GM19467 (cell line): Measurements from ENCODE around the gene TNP1.

Experiments
- ATAC-seq: cut with Tn5 transposase; IDR thresholded peaks from one replicate; pipeline ENCODE4 v1.9.1; 2021; ENCODE audit warnings: mild to moderate bottlenecking, moderate library complexity; ENCODE audit not compliant: unreplicated experiment

TNP1 gene

GRCh38 chr2:216845426-216845825 is 14.4 kb downstream of the TNP1 start:
- no peak for ATAC-seq

GRCh38 chr2:216842636-216843035 is 17.2 kb downstream of the TNP1 start:
- no peak for ATAC-seq

- no peak for ATAC-seq
These were observed 20.2 kb downstream of the TNP1 start for GRCh38 chr2:216839688-216840087.

- ATAC-seq = no peak
These were observed 21.7 kb downstream of the TNP1 start for GRCh38 chr2:216838151-216838550.

GRCh38 chr2:216837740-216838139 is 22.1 kb downstream of the TNP1 start:
- ATAC-seq = no peak

GRCh38 chr2:216833061-216833460 is 26.8 kb downstream of the TNP1 start:
- ATAC-seq = no peak

- no peak for ATAC-seq
These were observed 29.5 kb downstream of the TNP1 start for GRCh38 chr2:216830346-216830745.

- no peak for ATAC-seq
These were observed 30.3 kb downstream of the TNP1 start for GRCh38 chr2:216829533-216829932.

GRCh38 chr2:216827073-216827720 is 32.7 kb downstream of the TNP1 start:
- no peak for ATAC-seq

- ATAC-seq = no peak
These were observed 37.4 kb downstream of the TNP1 start for GRCh38 chr2:216822470-216822869.

GRCh38 chr2:216820709-216821108 is 39.2 kb downstream of the TNP1 start:
- no peak for ATAC-seq

- ATAC-seq = no peak
These were observed 40.1 kb downstream of the TNP1 start for GRCh38 chr2:216819766-216820165.

- no peak for ATAC-seq
These were observed 40.8 kb downstream of the TNP1 start for GRCh38 chr2:216819055-216819454.

GRCh38 chr2:216810399-216811160 is 49.3 kb downstream of the TNP1 start:
- no peak for ATAC-seq
